Hepatocyte (in vitro differentiated cells): ENCODE measurements around the gene CLSTN1.

Source experiments
- CTCF ChIP-seq: fragments of 200-600 bp; sonication (generic); IDR thresholded peaks from 2 replicates; pipeline ENCODE4 v1.5.1; 2016; ENCODE audit warnings: antibody characterized with exemption, mild to moderate bottlenecking; ENCODE audit not compliant: poor library complexity
- EZH2 ChIP-seq: fragments of 200-600 bp; sonication (generic); IDR thresholded peaks from 2 replicates; pipeline ENCODE4 v1.6.1; 2016; ENCODE audit warnings: antibody characterized with exemption, mild to moderate bottlenecking, borderline replicate concordance

- TF ChIP-seq CTCF (no peak), EZH2 (no peak)
These were observed 101.4 kb downstream of the CLSTN1 start for GRCh38 chr1:9722378-9722749.
